K562 (cell line): ENCODE measurements around the gene NINL.
"Not testable (repeated sequence)": the region's sequence is repeated elsewhere in the genome, so short reads cannot be mapped to it uniquely, and the experiment has no call there.

Experiments used
- CAMTA2 ChIP-seq: fragments of 250-450 bp; sonication (Bioruptor Pico); conservative IDR thresholded peaks from 2 replicates; pipeline ENCODE4 v1.5.1; 2022
- CREB5 ChIP-seq: fragments of 250-450 bp; sonication (Bioruptor Pico); IDR thresholded peaks from 2 replicates; pipeline ENCODE4 v1.5.0; 2020; ENCODE audit warnings: mild to moderate bottlenecking
- CTCF ChIP-seq, 3 experiments: IDR thresholded peaks in 2 of 3; conservative IDR thresholded peaks in 1 of 3; 2 replicates each; pipeline ENCODE4 v1.5.1; 2011 to 2012; ENCODE audit warnings: low read length in 3 of 3, mild to moderate bottlenecking in 3 of 3, control low read depth in 2 of 3, improper control_type of control experiment in 1 of 3, inconsistent platforms in 1 of 3, low read depth in 1 of 3, mixed read lengths in 1 of 3, moderate library complexity in 1 of 3; ENCODE audit not compliant: insufficient read depth in 2 of 3
- EGR1 ChIP-seq: fragments of 450-650 bp; conservative IDR thresholded peaks from 2 replicates; pipeline ENCODE4 v1.6.1; 2017; ENCODE audit warnings: mild to moderate bottlenecking
- ELF1 ChIP-seq: fragments of 200-800 bp; sonication (Bioruptor generic); IDR thresholded peaks from 2 replicates; pipeline ENCODE4 v1.6.1; 2016; ENCODE audit warnings: missing genetic modification characterization, missing compliant biosample characterization
- FOXA3 ChIP-seq, 2 experiments: fragments of 450-650 bp in 1 of 2; sonication (generic) in 1 of 2; formaldehyde crosslinking; IDR thresholded peaks in 1 of 2; conservative IDR thresholded peaks in 1 of 2; 2 replicates each; pipeline versions ENCODE4 v1.4.0 to v1.8.0; 2020 to 2022; ENCODE audit warnings: mild to moderate bottlenecking in 2 of 2, missing genetic modification reagents in 1 of 2
- HLTF ChIP-seq: fragments of 450-650 bp; IDR thresholded peaks from 2 replicates; pipeline ENCODE4 v1.6.1; 2016
- MAFF ChIP-seq: IDR thresholded peaks from 2 replicates; pipeline ENCODE4 v1.6.1; 2012; ENCODE audit warnings: low read length, improper control_type of control experiment
- POLR2A ChIP-seq: fragments of 450-650 bp; conservative IDR thresholded peaks from 2 replicates; pipeline ENCODE4 v1.6.1; 2016
- RCOR1 ChIP-seq, 2 experiments: IDR thresholded peaks; 2 replicates each; pipeline ENCODE4 v1.6.1; 2012; ENCODE audit warnings: low read depth in 2 of 2, low read length in 2 of 2, borderline replicate concordance in 1 of 2, improper control_type of control experiment in 1 of 2
- RNF219 ChIP-seq: fragments of 250-450 bp; sonication (Bioruptor Pico); IDR thresholded peaks from 2 replicates; pipeline ENCODE4 v1.5.0; 2022; ENCODE audit warnings: mild to moderate bottlenecking
- ZEB2 ChIP-seq: fragments of 450-650 bp; IDR thresholded peaks from 2 replicates; pipeline ENCODE4 v1.6.1; 2016
- ZNF224 ChIP-seq: sonication (generic); formaldehyde crosslinking; IDR thresholded peaks from 2 replicates; pipeline ENCODE4 v1.8.0; 2022; ENCODE audit warnings: mild to moderate bottlenecking, missing genetic modification reagents
- ZNF655 ChIP-seq: fragments of 250-450 bp; sonication (Bioruptor Pico); IDR thresholded peaks from 2 replicates; pipeline ENCODE4 v1.5.0; 2021

GRCh38 chr20:25602191-25602913 lies 17.0 kb upstream of the NINL start:
- TF ChIP-seq MAFF; ZEB2; CREB5; CTCF (IDR thresholded peaks at IDR 0.05 in 2 of 3, conservative IDR thresholded peaks at IDR 0.05 in 1 of 3; ENCODE audit: insufficient read depth in 2 of 3, low read depth in 1 of 3, low read length in 3 of 3); RNF219 (CRISPR knock-in tag); ZNF224 (CRISPR knock-in tag); FOXA3 (CRISPR knock-in tag; conservative IDR thresholded peaks at IDR 0.05 in 1 of 2, IDR thresholded peaks at IDR 0.05 in 1 of 2); EGR1; POLR2A; ZNF655 (CRISPR knock-in tag); RCOR1 (IDR thresholded peaks at IDR 0.05; ENCODE audit: borderline replicate concordance in 1 of 2, low read depth in 2 of 2, low read length in 2 of 2); ELF1 (tag); CAMTA2 (CRISPR knock-in tag); HLTF: not testable (repeated sequence)
